ENCODE measurements around the gene CDH22.

Gene CDH22

GRCh38 chr20:46308258-46309157, at the start of gene CDH22:
CDH22 (minus strand) TSS chr20:46308498; CDS start chr20:46251294, 57,204 bp downstream.
- no peak for DNase-seq (ENCODE audit: low spot score)

GRCh38 chr20:46357030-46357514, 48.8 kb upstream of the CDH22 start:
- DNase-seq (ENCODE audit: low spot score), result no peak

- DNase-seq (ENCODE audit: low spot score), result no peak
Observed at GRCh38 chr20:46356195-46357029, 48.1 kb upstream of the CDH22 start.

- no peak for DNase-seq (ENCODE audit: low spot score)
Observed at GRCh38 chr20:46355778-46356177, 47.5 kb upstream of the CDH22 start.

GRCh38 chr20:46354920-46355654, 46.8 kb upstream of the CDH22 start:
- no peak for DNase-seq (ENCODE audit: low spot score)

GRCh38 chr20:46354207-46354555, 45.9 kb upstream of the CDH22 start:
- no peak for DNase-seq (ENCODE audit: low spot score)

GRCh38 chr20:46353500-46354206, 45.4 kb upstream of the CDH22 start:
- no peak for DNase-seq (ENCODE audit: low spot score)

- DNase-seq (ENCODE audit: low spot score), result no peak
Observed at GRCh38 chr20:46352370-46352938, 44.2 kb upstream of the CDH22 start.

- no peak for DNase-seq (ENCODE audit: low spot score)
Observed at GRCh38 chr20:46351357-46352058, 43.2 kb upstream of the CDH22 start.

GRCh38 chr20:46350986-46351267, 42.6 kb upstream of the CDH22 start:
- no peak for DNase-seq (ENCODE audit: low spot score)

- DNase-seq (ENCODE audit: low spot score), result peak; percentile 41
Observed at GRCh38 chr20:46350201-46350985, 42.1 kb upstream of the CDH22 start.

GRCh38 chr20:46349742-46350056, 41.4 kb upstream of the CDH22 start:
- peak; percentile 61 for DNase-seq (ENCODE audit: low spot score)

GRCh38 chr20:46349035-46349741, 40.9 kb upstream of the CDH22 start:
- peak; percentile 67 for DNase-seq (ENCODE audit: low spot score)

GRCh38 chr20:46347841-46348803, 39.8 kb upstream of the CDH22 start:
- no peak for DNase-seq (ENCODE audit: low spot score)

GRCh38 chr20:46346770-46347169, 38.5 kb upstream of the CDH22 start:
- DNase-seq (ENCODE audit: low spot score), result no peak

GRCh38 chr20:46344488-46345162, 36.3 kb upstream of the CDH22 start:
- no peak for DNase-seq (ENCODE audit: low spot score)

GRCh38 chr20:46343975-46344357, 35.7 kb upstream of the CDH22 start:
- DNase-seq (ENCODE audit: low spot score), result no peak
